ENCODE data around the gene ARSA.

Gene ARSA

GRCh38 chr22:50626314-50626849 lies 1.6 kb downstream of the ARSA start:
- ATAC-seq: no peak
- TF ChIP-seq ISL1 (CRISPR knock-in tag; IDR thresholded peaks at IDR 0.05) (no peak), TSHZ2 (CRISPR knock-in tag; IDR thresholded peaks at IDR 0.05) (no peak), ZNF8 (CRISPR knock-in tag; IDR thresholded peaks at IDR 0.05) (no peak), CSDC2 (CRISPR knock-in tag; IDR thresholded peaks at IDR 0.05) (no peak), GLIS3 (CRISPR knock-in tag; IDR thresholded peaks at IDR 0.05) (no peak), ESRRG (CRISPR knock-in tag; IDR thresholded peaks at IDR 0.05) (no peak), ZFP3 (CRISPR knock-in tag; IDR thresholded peaks at IDR 0.05) (no peak), ZFP30 (CRISPR knock-in tag; IDR thresholded peaks at IDR 0.05) (no peak), ZNF70 (CRISPR knock-in tag; IDR thresholded peaks at IDR 0.05) (no peak), PATZ1 (CRISPR knock-in tag; IDR thresholded peaks at IDR 0.05; ENCODE audit: borderline replicate concordance) (no peak), TOX (CRISPR knock-in tag; IDR thresholded peaks at IDR 0.05; ENCODE audit: borderline replicate concordance) (no peak), BACH2 (CRISPR knock-in tag; IDR thresholded peaks at IDR 0.05; ENCODE audit: borderline replicate concordance) (no peak), OSR1 (CRISPR knock-in tag; IDR thresholded peaks at IDR 0.05) (no peak), CREB5 (CRISPR knock-in tag; IDR thresholded peaks at IDR 0.05; ENCODE audit: low read depth) (no peak), RARB (CRISPR knock-in tag; IDR thresholded peaks at IDR 0.05) (no peak), SNAI2 (CRISPR knock-in tag; IDR thresholded peaks at IDR 0.05) (no peak), TCF4 (CRISPR knock-in tag; IDR thresholded peaks at IDR 0.05; ENCODE audit: borderline replicate concordance) (no peak), ZC3H10 (CRISPR knock-in tag; IDR thresholded peaks at IDR 0.05) (no peak), ZNF565 (CRISPR knock-in tag; conservative IDR thresholded peaks at IDR 0.05; ENCODE audit: low read depth) (no peak), CSRNP3 (CRISPR knock-in tag; IDR thresholded peaks at IDR 0.05) (no peak)

GRCh38 chr22:50625568-50626313 lies 2.2 kb downstream of the ARSA start:
- no peak for TF ChIP-seq TSHZ2 (CRISPR knock-in tag; IDR thresholded peaks at IDR 0.05)
- TF ChIP-seq ZNF8 (CRISPR knock-in tag; IDR thresholded peaks at IDR 0.05): no peak
- TF ChIP-seq ARNTL (CRISPR knock-in tag; IDR thresholded peaks at IDR 0.05; ENCODE audit: borderline replicate concordance, low read depth): no peak
- no peak for TF ChIP-seq GLIS3 (CRISPR knock-in tag; IDR thresholded peaks at IDR 0.05)
- TF ChIP-seq TCF4 (CRISPR knock-in tag; IDR thresholded peaks at IDR 0.05; ENCODE audit: borderline replicate concordance): no peak
- TF ChIP-seq PATZ1 (CRISPR knock-in tag; IDR thresholded peaks at IDR 0.05; ENCODE audit: borderline replicate concordance): no peak
- no peak for TF ChIP-seq CSRNP3 (CRISPR knock-in tag; IDR thresholded peaks at IDR 0.05)
- no peak for TF ChIP-seq CREB5 (CRISPR knock-in tag; IDR thresholded peaks at IDR 0.05; ENCODE audit: low read depth)
- no peak for TF ChIP-seq ZNF70 (CRISPR knock-in tag; IDR thresholded peaks at IDR 0.05)
- TF ChIP-seq TOX (CRISPR knock-in tag; IDR thresholded peaks at IDR 0.05; ENCODE audit: borderline replicate concordance): no peak
- TF ChIP-seq RARB (CRISPR knock-in tag; IDR thresholded peaks at IDR 0.05): no peak
- no peak for TF ChIP-seq ZFP3 (CRISPR knock-in tag; IDR thresholded peaks at IDR 0.05)
- no peak for TF ChIP-seq SNAI2 (CRISPR knock-in tag; IDR thresholded peaks at IDR 0.05)
- no peak for TF ChIP-seq CSDC2 (CRISPR knock-in tag; IDR thresholded peaks at IDR 0.05)
- no peak for TF ChIP-seq ZNF565 (CRISPR knock-in tag; conservative IDR thresholded peaks at IDR 0.05; ENCODE audit: low read depth)
- TF ChIP-seq ESRRG (CRISPR knock-in tag; IDR thresholded peaks at IDR 0.05): no peak
- no peak for TF ChIP-seq ZC3H10 (CRISPR knock-in tag; IDR thresholded peaks at IDR 0.05)
- TF ChIP-seq OSR1 (CRISPR knock-in tag; IDR thresholded peaks at IDR 0.05): no peak
- no peak for ATAC-seq

Measured in SK-N-SH treated with all-trans-retinoic acid at 6 μM for 48 hours (cell line).